GM18951 (cell line): ENCODE measurements around the gene PITRM1.

Experiments used
- POLR2A ChIP-seq: IDR thresholded peaks from 4 replicates; pipeline ENCODE4 v1.6.1; 2011; ENCODE audit warnings: mild to moderate bottlenecking; ENCODE audit not compliant: insufficient read length, insufficient read depth; ENCODE audit errors: extremely low read depth
- in situ Hi-C: fragments of 300-500 bp; cut with MboI; formaldehyde crosslinking; loops from one replicate; pipeline ENCODE4 v1.12.0; 2022; ENCODE audit warnings: low sequenced_read_pairs, mixed read lengths, inconsistent platforms; ENCODE audit not compliant: unreplicated experiment

The PITRM1 gene

GRCh38 chr10:3135006-3135405 is 37.6 kb downstream of the PITRM1 start:
- in situ Hi-C loops, result no loop called here

GRCh38 chr10:3133948-3134347 is 38.6 kb downstream of the PITRM1 start:
- in situ Hi-C loops, result no loop called here
- no peak for TF ChIP-seq POLR2A

More at GRCh38 chr10:3135006-3135405, 37.6 kb downstream of the PITRM1 start:
- TF ChIP-seq POLR2A, result no peak

DNA sequence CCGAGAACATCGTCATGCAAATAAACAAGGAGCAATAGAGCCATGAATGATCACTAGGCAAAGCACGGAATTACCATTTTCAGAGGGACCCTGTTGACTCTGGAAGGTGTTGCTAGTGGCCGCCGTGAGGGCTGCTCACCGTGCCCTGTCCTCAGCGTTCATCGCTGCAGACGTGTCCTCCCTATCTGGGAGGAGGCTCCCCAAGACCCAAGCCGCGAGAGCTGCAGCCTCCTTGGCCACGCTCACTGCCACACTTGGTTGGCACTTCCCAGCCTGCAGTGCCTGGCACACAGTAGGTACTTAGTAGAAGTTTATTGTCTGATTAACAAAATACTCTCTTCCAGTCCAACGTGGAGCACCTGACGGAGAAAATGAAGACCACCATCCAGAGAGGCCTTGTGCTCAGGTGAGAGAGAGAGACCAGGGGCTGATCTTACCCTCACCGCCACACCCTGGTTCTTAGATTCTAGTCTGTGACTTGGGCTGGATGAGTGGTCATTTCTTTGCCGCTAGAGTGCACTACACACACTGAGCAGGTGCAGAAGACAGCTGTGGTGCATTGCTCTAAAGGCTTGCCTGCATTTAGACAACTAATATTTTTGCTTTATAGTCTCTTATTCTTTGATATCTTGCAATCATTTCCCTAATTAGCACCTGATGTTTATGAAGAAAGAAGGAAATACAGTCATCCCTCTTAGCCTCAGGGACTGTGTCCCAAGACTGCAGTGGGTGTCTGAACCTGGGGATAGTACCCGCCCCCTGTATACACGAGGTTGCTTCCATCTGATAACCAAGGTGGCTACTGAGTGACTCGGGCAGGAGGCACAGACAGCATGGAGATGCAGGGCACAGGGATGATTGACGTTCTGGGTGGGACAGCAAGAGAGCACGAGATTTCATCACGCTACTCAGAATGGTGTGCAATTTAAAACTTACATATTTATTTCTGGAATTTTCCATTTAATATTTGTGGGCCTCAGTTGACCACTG is 40.3 kb downstream of the PITRM1 start:
- in situ Hi-C loops, result no loop called here
- no peak for TF ChIP-seq POLR2A

GRCh38 chr10:3131098-3131497 is 41.5 kb downstream of the PITRM1 start:
- in situ Hi-C loops, result no loop called here
- TF ChIP-seq POLR2A, result no peak

GRCh38 chr10:3129581-3130340 is 42.8 kb downstream of the PITRM1 start:
- in situ Hi-C loops, result no loop called here
- no peak for TF ChIP-seq POLR2A

GRCh38 chr10:3128379-3129130 is 44.0 kb downstream of the PITRM1 start:
- no peak for TF ChIP-seq POLR2A
- in situ Hi-C loops, result no loop called here

DNA sequence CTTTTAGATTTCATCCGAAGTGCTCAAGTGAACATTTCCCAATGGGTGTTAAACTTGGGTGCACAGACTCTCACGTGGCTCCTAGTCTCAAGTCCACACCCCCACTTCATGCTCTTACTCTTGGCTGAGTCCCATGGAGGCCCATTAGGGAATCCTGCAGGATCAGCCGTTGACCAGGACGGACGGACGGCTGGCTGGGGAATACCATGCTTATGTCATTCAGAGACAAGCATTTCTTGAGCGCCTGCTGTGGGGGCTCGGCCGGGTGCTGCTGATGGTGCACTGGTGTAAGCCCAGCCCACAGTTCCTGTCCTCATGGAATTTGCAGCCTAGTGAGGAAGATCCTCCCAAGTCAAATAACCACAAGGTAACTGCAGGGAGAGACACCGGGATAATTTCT is 44.7 kb downstream of the PITRM1 start:
- TF ChIP-seq POLR2A, result no peak
- in situ Hi-C loops, result no loop called here

DNA sequence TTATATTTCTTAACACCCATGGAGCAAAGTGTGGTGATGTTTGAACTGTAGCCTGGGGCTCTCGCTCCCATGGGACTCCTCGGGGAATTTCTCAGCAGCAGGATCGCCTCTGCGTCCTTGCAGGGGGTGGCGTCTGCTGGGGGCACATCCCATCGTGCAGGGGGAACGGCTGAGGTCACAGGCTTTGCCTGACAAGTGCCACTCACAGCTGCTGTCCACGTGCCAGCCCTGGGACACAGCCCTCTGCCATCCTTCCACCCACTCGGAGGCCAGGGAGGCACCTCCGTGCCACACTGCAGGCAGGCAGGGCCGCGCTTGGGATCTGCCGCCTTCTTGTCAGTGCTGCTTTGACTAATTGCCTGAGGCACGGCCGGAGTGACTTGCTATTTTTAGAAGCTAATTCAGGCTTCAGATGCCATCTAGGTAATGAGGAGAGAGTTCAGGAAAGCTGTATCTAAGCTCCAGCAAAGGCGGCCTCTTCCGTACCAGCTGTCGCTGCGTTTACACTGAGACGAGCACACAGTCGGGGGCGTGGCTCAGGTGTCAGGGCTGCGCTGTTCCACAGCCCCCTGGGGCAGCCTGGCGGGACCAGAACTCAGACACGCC is 45.7 kb downstream of the PITRM1 start:
- no peak for TF ChIP-seq POLR2A
- in situ Hi-C loops, result no loop called here

GRCh38 chr10:3126249-3126648 is 46.3 kb downstream of the PITRM1 start:
- TF ChIP-seq POLR2A, result no peak
- in situ Hi-C loops, result no loop called here

- in situ Hi-C loops, result no loop called here
- no peak for TF ChIP-seq POLR2A
Measured at GRCh38 chr10:3125527-3126170, 46.9 kb downstream of the PITRM1 start.

- no peak for TF ChIP-seq POLR2A
- in situ Hi-C loops, result no loop called here
Measured at GRCh38 chr10:3124412-3125175, 48.0 kb downstream of the PITRM1 start.

DNA sequence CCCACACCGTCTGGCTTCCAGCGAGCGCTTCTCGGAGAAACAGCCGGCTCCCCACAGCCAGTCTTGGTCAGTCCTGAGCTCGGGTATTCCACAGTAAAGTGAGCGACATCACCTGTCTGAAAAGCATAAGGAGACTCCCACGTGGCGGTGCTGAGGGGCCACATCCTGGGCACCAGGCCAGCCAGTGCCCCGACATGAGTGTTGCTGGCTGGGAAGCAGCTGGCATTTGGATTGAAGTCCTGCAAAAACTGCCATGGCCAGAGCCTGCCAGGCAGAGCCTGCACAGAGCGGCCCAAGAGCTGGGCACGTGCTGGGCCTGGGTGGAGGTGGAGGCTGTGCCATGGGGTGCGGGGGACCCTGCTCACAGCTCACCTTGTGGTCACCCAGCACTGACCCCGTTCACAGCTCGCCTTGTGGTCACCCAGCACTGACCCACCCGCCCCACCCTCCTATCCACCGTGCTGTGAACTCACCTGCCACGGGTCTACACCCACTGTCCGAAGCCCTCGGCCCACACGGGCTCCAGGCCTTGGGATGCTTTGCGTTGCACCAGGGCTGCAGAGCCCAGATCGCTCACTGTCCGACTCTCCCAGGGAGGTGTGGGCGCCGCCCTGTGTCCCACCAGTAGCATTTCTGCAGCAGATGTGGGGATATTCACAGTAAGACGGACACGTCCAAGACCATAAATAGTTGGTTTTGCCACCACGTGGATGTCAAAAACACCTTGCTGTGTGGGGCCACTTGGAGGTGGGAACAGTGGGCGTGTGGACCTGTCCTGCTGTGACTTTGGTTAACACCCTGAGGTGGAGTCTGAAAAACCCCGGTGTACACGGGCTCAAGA is 48.8 kb downstream of the PITRM1 start:
- no peak for TF ChIP-seq POLR2A
- in situ Hi-C loops, result no loop called here
